GM19043 (cell line): ENCODE measurements around the gene SLC10A3.
A peak's percentile ranks its signal among the peaks of the same experiment; 100 is the strongest.

Experiments
- ATAC-seq: cut with Tn5 transposase; IDR thresholded peaks from one replicate; pipeline ENCODE4 v1.9.1; 2021; ENCODE audit warnings: low read depth; ENCODE audit not compliant: unreplicated experiment

The SLC10A3 gene

DNA sequence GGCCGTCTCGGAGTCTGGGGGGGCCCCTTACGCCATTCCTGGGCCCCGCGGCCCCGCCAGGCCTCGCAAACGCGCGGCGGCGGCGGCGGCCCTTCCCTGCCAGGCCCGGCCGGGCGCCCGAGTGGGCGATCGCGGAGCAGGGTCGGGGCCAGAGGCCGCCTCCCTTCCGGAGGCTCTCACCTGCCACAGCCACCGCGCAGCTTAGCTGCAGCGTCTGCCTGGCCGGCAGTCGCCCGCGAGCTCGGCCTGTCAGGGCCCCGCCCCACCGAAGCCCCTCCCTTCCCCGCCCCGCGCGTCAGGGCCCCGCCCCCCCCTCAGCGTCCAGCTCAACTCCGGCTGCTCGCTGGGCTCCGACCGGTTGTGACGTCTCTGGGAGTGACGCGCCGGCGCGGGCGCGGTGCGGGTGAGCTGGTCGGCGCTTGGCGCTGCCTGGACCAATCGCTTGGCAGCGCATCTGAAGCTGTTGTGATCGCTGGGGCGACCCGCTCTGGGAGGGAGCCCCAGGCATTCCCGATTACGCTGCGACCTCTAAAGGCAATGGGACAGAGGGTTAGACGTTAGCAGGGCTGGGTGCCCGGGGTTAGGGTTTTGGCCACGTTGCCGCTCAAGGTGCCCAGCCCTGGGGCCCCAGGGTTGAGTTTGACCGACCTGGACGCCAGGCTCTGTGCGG, at the start of gene SLC10A3:
Gene SLC10A3 (minus strand): TSS at position 216 of the 670 bp plus-strand sequence. CDS start 1,689 bp downstream, outside the sequence.
- peak; percentile 77 for ATAC-seq

DNA sequence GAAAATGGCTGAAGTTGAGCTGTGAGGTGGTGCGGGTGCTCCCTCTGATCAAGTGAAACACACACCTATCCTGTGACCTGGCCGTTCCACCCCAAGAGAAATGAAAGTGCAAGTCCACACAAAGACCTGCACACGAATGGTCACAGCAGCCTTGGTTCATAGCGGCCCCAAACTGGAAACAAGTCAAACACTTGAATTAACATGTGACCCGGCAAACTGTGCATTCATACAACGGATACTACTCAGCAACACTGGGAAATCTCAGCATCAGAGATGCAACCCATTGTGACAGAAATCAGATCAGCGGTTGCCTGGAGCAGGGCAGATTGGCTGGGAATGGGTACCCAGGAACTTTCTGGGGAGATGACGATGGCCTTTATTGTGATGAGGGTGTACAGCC, 48.6 kb upstream of the SLC10A3 start:
- no peak for ATAC-seq

- ATAC-seq, result no peak
These were observed 45.5 kb upstream of the SLC10A3 start for GRCh38 chrX:154535892-154536291.

- ATAC-seq, result no peak
These were observed 44.3 kb upstream of the SLC10A3 start for GRCh38 chrX:154534526-154535322.

GRCh38 chrX:154532690-154533089, 42.3 kb upstream of the SLC10A3 start:
- ATAC-seq, result no peak

- no peak for ATAC-seq
These were observed 41.2 kb upstream of the SLC10A3 start for GRCh38 chrX:154531626-154532025.

DNA sequence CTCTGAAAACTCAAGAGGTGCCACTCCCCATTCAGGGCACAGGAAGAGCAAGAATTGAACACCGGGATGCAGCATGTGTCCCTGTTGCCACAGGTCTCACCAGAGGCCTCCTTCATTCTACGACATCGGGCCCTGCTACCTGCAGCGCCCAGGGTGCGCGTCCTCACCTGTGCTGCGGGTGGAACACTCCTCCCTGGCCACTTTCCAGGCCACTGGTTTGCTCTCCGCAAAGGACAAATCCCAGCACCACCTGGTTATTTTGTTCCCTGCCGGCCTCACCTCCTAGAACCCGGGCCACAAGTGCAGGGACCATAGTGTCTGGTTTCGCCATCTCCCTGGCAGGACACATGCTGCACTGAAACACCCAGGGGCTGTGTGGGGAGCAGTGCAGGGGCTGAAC, 39.9 kb upstream of the SLC10A3 start:
- ATAC-seq, result no peak

GRCh38 chrX:154529206-154529612, 38.8 kb upstream of the SLC10A3 start:
- ATAC-seq, result no peak

DNA sequence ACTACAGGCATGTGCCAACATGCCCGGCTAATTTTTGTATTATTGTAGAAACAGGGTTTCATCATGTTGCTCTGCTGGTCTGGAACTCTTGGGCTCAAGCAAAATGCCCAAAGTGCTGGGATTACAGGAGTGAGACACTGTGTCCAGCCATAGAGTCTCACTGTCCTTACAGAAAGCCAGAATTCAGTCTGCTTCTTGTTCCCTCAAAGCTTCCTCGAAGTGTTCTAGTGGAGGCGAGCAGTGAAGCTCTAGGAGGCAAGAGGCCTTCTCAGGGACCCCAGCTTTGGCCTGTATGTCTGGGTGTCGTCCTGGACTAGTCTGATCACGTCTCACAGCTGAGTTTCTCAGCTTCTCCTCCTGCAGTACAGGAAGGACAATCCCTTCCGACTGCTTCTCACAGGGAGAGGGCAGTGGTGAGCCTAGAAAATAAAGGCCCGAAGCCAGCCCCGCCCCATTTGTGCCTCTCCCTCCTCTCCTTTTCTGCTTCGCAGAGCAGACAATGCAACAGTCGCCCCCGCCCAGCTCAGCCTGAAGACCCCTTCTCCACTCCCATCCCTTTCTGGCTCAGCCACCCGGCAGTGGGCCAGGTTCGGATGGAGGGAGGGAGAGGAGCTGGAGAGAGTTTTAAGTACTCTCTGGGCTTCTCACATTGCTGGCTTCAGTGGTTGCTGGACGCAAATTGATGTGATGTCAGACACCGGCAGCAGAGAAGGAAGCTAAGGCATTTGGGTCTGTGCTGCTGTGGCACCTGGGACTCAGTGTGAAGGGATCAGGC, 36.7 kb upstream of the SLC10A3 start:
- peak; percentile 78 for ATAC-seq

- ATAC-seq, result no peak
These were observed 35.4 kb upstream of the SLC10A3 start for GRCh38 chrX:154525606-154526490.

DNA sequence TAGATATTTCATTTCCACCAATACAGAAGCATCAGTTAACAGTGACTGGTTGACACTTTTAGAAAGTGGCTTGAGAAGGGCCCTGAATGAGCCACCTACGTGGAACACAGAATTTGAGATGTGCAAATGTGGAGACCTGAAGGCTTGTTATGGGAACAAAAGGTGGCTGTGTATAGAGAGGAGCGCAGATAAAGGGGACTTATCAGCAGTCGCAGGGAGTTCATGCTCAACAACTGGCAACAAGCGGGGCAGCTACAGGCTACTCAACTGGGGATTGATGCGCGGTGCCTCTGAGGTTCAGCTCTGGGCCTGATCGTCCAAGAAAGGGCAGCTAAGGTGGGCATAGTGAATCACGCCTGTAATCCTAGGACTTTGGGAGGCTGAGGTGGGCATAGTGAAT, 29.0 kb upstream of the SLC10A3 start:
- no peak for ATAC-seq

GRCh38 chrX:154517101-154517781, 26.8 kb upstream of the SLC10A3 start:
- ATAC-seq, result no peak

GRCh38 chrX:154516656-154517100, 26.2 kb upstream of the SLC10A3 start:
- no peak for ATAC-seq

GRCh38 chrX:154515966-154516655, 25.7 kb upstream of the SLC10A3 start, which contains the start of gene FAM3A:
Gene FAM3A (minus strand): TSS chrX:154516232. CDS start chrX:154515772, 460 bp downstream.
- peak; percentile 84 for ATAC-seq

- ATAC-seq, result no peak
These were observed 24.9 kb upstream of the SLC10A3 start for GRCh38 chrX:154515090-154515965.

GRCh38 chrX:154513716-154514115, 23.3 kb upstream of the SLC10A3 start:
- ATAC-seq, result no peak

DNA sequence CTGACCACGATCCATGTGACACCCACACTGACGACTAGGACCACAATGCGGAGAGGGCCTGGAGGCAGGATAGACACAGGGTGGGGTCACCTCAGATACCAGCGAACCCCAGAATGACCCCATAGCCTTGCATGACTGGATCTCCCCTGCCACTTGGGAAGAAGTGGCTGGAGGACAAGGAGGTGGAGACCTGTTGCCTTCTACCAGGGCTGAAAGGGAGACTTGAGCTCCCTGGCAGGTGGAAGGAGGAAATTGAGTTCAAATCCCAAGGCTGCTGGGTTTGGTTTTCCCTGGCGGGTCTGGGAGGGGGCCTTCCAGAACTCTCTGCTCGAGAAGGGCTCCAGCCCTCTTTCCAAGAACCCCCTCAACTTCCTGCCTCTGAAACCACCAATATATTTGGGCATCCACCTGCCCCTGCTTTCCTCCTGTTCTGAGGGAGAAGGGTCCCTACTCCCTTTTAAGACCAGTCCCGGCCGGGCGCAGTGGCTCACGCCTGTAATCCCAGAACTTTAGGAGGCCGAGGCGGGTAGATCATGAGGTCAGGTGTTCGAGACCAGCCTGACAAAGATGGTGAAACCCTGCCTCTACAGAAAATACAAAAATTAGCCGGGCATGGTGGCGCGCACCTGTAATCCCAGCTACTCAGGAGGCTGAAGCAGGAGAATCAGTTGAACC, 22.6 kb upstream of the SLC10A3 start:
- no peak for ATAC-seq
